ENCODE results near the gene ADA.

- TF ChIP-seq, protein P1, sequence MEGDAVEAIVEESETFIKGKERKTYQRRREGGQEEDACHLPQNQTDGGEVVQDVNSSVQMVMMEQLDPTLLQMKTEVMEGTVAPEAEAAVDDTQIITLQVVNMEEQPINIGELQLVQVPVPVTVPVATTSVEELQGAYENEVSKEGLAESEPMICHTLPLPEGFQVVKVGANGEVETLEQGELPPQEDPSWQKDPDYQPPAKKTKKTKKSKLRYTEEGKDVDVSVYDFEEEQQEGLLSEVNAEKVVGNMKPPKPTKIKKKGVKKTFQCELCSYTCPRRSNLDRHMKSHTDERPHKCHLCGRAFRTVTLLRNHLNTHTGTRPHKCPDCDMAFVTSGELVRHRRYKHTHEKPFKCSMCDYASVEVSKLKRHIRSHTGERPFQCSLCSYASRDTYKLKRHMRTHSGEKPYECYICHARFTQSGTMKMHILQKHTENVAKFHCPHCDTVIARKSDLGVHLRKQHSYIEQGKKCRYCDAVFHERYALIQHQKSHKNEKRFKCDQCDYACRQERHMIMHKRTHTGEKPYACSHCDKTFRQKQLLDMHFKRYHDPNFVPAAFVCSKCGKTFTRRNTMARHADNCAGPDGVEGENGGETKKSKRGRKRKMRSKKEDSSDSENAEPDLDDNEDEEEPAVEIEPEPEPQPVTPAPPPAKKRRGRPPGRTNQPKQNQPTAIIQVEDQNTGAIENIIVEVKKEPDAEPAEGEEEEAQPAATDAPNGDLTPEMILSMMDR (IDR thresholded peaks at IDR 0.05): no peak
- TF ChIP-seq EP300 (IDR thresholded peaks at IDR 0.05; ENCODE audit: low read depth): no peak
Measured at GRCh38 chr20:44581515-44581914, 70.0 kb downstream of the ADA start.
